Epithelial cell of proximal tubule (primary cell): ENCODE data around the gene IGSF3. TPM values are rescaled to one million over a fixed set of nuclear protein-coding genes. Genes with fewer than 3 reads are reported as not detected.

Experiments
- DNase-seq: peaks from one replicate; pipeline ENCODE4 v3.0.0-alpha.2; 2011; ENCODE audit warnings: low read depth
- H3K4me3 ChIP-seq: 2 replicates; pipeline ENCODE4 v1.5.1; 2011; ENCODE audit warnings: low read depth, mild to moderate bottlenecking, low read length
- CTCF ChIP-seq: conservative IDR thresholded peaks from 2 replicates; pipeline ENCODE4 v1.5.1; 2012; ENCODE audit warnings: low read depth, mild to moderate bottlenecking, low read length
- total RNA-seq: library from RNA; depleted of rRNA; stranded (reverse); fragments of >200 nt; gene quantifications from 2 replicates; pipeline ENCODE4 v1.2.3, GENCODE V29; 2015

Gene IGSF3
- total RNA-seq, 1 donor from 2014 or later: 21.4 TPM

- DNase-seq: no peak
- no peak overlapping the region for H3K4me3 ChIP-seq
- TF ChIP-seq CTCF: no peak
Observed at GRCh38 chr1:116674011-116674531, 6.5 kb upstream of the IGSF3 start.

- no peak for DNase-seq
- no peak overlapping the region for H3K4me3 ChIP-seq
- TF ChIP-seq CTCF: no peak
Observed at GRCh38 chr1:116671912-116672311, 4.4 kb upstream of the IGSF3 start.

- no peak for DNase-seq
- TF ChIP-seq CTCF: no peak
- H3K4me3 ChIP-seq: no peak overlapping the region
Observed at GRCh38 chr1:116671072-116671760, 3.7 kb upstream of the IGSF3 start.

- TF ChIP-seq CTCF: no peak
- DNase-seq: no peak
- H3K4me3 ChIP-seq: peak overlapping the region; percentile 87
Observed at GRCh38 chr1:116668277-116668676, 744 bp upstream of the IGSF3 start.

GRCh38 chr1:116667078-116667574 lies 407 bp downstream of the IGSF3 start:
- H3K4me3 ChIP-seq: peak overlapping the region; percentile 87
- no peak for TF ChIP-seq CTCF
- no peak for DNase-seq

GRCh38 chr1:116666187-116667077 lies 1.1 kb downstream of the IGSF3 start:
- H3K4me3 ChIP-seq: peak overlapping the region; percentile 87
- no peak for DNase-seq
- no peak for TF ChIP-seq CTCF
